ENCODE data around the gene FOXL1.

Gene FOXL1

GRCh38 chr16:86540894-86541293 is 37.5 kb upstream of the FOXL1 start:
- TF ChIP-seq CTCF (IDR thresholded peaks at IDR 0.05; ENCODE audit: extremely low read depth, insufficient read depth, missing control alignments) = no peak
- in situ Hi-C loops (cut with MboI; ENCODE audit: low pct_unique_long_range_greater_than_20kb, low sequenced_read_pairs, unreplicated experiment) = no loop called here
- no peak for DNase-seq (ENCODE audit: low spot score)

- TF ChIP-seq CTCF (IDR thresholded peaks at IDR 0.05; ENCODE audit: extremely low read depth, insufficient read depth, missing control alignments) = no peak
- in situ Hi-C loops (cut with MboI; ENCODE audit: low pct_unique_long_range_greater_than_20kb, low sequenced_read_pairs, unreplicated experiment) = no loop called here
Measured at GRCh38 chr16:86541560-86541959, 36.8 kb upstream of the FOXL1 start.

GRCh38 chr16:86542756-86543750 is 35.3 kb upstream of the FOXL1 start:
- in situ Hi-C loops (cut with MboI; ENCODE audit: low pct_unique_long_range_greater_than_20kb, low sequenced_read_pairs, unreplicated experiment) = no loop called here
- no peak for TF ChIP-seq CTCF (IDR thresholded peaks at IDR 0.05; ENCODE audit: extremely low read depth, insufficient read depth, missing control alignments)
- no peak for DNase-seq (ENCODE audit: low spot score)

More at GRCh38 chr16:86541560-86541959, 36.8 kb upstream of the FOXL1 start:
- no peak for DNase-seq (ENCODE audit: low spot score)

- in situ Hi-C loops (cut with MboI; ENCODE audit: low pct_unique_long_range_greater_than_20kb, low sequenced_read_pairs, unreplicated experiment) = no loop called here
- DNase-seq (ENCODE audit: low spot score) = no peak
- no peak for TF ChIP-seq CTCF (IDR thresholded peaks at IDR 0.05; ENCODE audit: extremely low read depth, insufficient read depth, missing control alignments)
Measured at GRCh38 chr16:86545481-86545880, 32.9 kb upstream of the FOXL1 start.

GRCh38 chr16:86545954-86546637 is 32.3 kb upstream of the FOXL1 start:
- no peak for DNase-seq (ENCODE audit: low spot score)
- in situ Hi-C loops (cut with MboI; ENCODE audit: low pct_unique_long_range_greater_than_20kb, low sequenced_read_pairs, unreplicated experiment) = no loop called here
- TF ChIP-seq CTCF (IDR thresholded peaks at IDR 0.05; ENCODE audit: extremely low read depth, insufficient read depth, missing control alignments) = no peak

- no peak for TF ChIP-seq CTCF (IDR thresholded peaks at IDR 0.05; ENCODE audit: extremely low read depth, insufficient read depth, missing control alignments)
- in situ Hi-C loops (cut with MboI; ENCODE audit: low pct_unique_long_range_greater_than_20kb, low sequenced_read_pairs, unreplicated experiment) = no loop called here
- DNase-seq (ENCODE audit: low spot score) = no peak
Measured at GRCh38 chr16:86546638-86547013, 31.7 kb upstream of the FOXL1 start.
